NCI-H748 treated with DMSO at 0.1 percent for 48 hours (cell line): Measurements from ENCODE around the gene SLC5A2.
"Not testable (repeated sequence)": the region's sequence is repeated elsewhere in the genome, so short reads cannot be mapped to it uniquely, and the experiment has no call there.

ENCODE experiments used
- DNase-seq: peaks from one replicate; lab custom pipeline; 2025; lab: John Stamatoyannopoulos, UW

Gene SLC5A2

GRCh38 chr16:31483081-31483480, at the start of gene SLC5A2:
Gene SLC5A2 (plus strand): TSS chr16:31483123. CDS start chr16:31483137, 14 bp downstream.
- no peak for DNase-seq

DNA sequence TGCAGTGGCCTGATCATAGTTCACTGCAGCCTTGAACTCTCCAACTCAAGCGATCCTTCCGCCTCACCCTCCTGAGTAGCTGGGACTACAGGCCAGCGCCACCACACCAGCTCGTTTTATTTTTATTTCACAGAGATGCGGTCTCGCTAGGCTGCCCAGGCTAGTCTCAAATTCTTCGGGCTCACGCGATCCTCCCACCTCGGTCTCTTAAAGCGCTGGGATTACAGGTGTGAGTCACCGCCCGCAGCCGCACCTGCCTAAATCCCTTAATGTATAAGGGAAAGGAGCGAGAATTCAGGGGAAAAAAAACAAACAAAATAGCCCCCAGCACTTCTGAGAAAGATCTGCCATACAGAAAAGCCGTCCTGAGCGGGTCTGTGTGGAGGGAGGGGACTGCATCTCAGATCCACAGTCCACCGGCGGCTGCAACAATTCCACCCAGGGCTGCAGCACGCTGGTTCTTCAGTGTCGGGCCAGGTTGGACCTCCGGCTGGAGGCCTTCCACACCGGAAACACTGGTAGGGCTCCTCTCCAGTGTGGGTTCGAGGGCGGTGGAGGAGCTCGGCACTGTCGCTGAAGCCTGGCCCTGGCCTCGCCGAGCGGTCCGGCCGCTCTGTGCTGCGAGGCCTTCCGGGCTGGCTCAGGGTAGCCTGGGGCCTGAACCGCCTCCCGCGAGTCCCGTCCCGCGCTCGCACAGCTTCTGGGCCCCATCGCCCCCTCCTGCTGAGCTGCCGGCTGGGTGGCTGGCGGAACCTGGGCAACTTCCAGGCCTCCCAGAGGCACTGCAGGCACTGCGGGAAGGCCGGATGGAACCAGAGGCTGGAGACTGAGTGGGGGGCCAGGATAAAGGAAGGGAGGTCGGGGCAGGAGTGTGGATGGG, 47.3 kb upstream of the SLC5A2 start:
- DNase-seq, result no peak

DNA sequence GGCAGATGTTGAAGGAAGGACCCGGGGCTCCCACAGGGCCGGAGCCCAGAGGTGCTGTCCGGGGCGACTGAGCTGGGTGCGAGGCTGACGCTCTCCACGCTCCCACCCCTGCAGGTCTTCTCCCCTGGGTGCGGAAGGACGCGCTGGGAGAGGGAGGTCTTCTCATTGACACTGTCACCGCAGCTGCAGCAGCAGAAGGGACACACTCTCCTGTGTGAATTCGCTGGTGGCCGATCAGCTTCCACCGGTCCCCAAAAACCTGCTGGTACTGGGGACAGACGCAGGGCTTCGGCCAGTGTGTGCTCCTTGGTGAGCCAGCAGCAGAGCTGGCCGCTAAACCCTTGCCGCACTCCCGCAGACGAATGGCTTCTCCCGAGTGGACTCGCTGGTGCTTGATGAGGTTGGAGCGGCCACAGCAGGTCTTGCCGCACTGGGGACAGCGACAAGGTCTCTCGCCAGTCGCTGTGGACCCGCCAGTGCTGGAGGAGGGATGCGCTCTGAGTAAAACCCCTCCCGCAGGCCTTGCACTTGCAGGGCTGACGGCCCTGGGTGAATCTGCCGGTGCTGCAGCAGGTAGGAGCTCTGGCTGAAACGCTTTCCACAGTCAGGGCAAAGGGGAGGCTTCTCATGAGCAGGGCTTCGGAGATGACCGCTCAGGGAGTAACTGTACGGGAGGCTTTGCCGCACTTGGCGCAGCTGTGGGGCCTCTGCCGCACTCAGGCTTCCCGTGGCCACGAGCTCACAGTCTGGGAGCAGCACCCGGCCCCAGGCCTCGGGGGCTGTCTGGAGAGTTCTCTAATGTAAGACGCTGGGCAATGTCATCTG, 46.5 kb upstream of the SLC5A2 start:
- DNase-seq, result no peak

DNA sequence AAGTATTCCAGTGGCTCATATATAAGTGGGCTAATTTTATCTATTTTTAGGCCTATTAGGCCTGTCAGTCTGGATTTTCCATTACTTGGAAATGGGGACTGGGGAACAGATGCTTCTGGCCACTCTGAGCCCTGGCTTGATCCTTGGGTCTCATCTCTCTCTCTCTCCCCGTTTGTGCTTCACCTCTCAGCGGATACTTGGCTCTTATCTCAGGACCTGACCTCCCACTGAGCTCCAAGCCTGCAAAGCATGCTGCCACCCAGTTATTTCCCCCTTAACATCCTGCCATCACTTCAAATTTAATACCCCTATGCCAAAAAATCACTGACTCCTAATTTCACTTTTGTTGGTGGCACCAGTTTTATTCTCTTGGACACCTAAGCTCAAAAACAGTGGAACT, 44.5 kb upstream of the SLC5A2 start:
- no peak for DNase-seq

DNA sequence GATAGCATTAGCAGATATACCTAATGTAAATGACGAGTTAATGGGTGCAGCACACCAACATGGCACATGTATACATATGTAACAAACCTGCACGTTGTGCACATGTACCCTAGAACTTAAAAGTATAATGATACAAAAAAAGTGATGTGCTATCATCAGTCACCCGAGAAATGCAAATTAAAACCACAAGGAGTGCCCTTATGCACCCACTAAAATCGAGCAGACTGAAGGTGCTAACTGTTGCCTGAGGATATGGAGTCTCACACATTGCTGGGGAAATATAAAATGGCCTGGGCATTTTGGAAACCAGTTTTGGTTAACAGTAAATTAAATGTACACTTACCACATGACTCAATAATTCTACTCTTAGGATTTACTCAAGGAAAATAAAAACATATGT, 43.9 kb upstream of the SLC5A2 start:
- DNase-seq, result not testable (repeated sequence)

- DNase-seq, result no peak
Measured at GRCh38 chr16:31439519-31439918, 43.4 kb upstream of the SLC5A2 start.

DNA sequence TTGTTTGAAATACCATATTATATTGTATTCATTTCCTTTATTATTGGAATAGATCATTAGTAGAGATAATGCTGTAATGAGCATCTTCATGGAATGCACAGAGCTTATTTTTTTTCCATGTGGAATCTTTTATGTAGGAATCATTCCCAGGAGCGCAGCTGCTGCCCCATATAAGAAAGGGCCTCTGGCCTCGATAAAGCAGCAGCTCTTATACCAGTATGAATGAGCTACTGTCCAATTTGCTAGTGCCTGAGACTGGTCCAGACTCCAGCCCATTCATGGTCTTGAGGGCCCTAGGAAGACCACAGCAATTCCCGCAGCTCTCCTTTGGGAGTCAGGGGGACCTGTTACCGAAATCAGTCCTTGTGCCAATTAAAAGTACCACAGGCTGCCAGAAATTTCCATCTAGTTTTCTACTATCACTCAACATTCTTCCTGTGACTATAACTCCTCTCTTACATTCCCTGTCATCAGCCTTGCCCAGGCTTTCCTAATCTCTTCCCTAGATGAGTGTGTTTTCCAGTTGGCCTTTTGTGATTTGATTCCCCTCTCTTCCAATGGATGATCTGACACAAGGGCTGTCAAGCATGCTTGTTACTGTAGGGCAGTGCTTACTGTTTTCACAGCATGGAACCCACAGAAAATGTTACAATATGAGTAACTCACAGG, 42.3 kb upstream of the SLC5A2 start:
- no peak for DNase-seq

DNA sequence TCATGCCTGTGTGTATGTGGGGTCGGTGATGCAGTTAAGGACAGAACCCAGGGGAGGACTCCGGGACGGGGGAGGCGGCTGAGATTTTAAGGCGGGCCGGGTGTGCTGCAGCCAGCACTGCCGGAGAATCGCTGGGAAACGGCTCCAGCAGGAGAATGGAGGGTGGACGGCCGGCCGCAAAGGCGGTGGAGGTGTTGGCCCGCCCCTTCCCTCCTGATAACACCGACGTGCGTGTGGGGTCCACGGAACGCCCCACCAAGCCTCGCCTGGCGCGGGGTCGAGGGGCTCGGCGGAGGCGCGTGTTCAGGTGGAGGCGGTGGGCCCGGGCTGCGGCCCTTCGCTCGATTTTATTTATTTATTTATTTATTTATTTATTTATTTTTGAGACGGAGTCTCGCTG, 41.0 kb upstream of the SLC5A2 start:
- DNase-seq, result no peak

DNA sequence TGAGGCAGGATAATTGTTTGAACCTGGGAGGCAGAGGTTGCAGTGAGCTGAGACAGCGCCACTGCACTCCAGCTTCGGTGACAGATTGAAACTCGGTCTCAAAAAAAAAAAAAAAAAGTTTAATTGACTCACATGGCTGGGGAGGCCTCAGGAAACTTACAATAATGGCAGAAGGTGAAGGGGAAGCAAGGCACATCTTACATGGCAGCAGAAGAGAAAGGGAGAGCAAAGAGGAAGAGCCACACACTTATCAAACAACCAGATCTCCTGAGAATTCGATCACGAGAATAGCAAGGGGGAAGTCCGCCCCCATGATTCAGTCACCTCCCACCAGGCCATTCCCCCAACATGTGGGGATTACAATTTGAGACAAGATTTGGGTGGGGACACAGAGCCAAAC, 37.0 kb upstream of the SLC5A2 start:
- DNase-seq, result not testable (repeated sequence)

DNA sequence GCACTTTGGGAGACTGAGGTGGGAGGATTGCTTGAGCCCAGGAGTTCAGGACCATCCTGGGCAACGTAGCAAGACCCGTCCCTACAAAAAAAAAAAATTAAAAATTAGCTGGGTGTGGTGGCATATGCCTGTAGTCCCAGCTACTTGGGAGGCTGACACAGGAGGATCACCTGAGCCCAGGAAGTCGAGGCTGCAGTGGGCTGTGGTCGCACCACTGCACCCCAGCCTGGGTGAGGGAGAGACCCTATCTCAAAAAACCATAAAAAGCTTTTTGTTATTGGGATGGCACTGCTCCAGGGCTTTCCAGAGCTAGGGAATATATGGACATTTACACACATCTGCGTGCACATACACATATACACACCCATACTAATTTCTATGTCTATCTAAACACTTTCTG, 31.7 kb upstream of the SLC5A2 start:
- no peak for DNase-seq

- no peak for DNase-seq
Measured at GRCh38 chr16:31451681-31452351, 31.1 kb upstream of the SLC5A2 start.

- no peak for DNase-seq
Measured at GRCh38 chr16:31452631-31453106, 30.3 kb upstream of the SLC5A2 start.

GRCh38 chr16:31453255-31454204, 29.4 kb upstream of the SLC5A2 start:
- no peak for DNase-seq

DNA sequence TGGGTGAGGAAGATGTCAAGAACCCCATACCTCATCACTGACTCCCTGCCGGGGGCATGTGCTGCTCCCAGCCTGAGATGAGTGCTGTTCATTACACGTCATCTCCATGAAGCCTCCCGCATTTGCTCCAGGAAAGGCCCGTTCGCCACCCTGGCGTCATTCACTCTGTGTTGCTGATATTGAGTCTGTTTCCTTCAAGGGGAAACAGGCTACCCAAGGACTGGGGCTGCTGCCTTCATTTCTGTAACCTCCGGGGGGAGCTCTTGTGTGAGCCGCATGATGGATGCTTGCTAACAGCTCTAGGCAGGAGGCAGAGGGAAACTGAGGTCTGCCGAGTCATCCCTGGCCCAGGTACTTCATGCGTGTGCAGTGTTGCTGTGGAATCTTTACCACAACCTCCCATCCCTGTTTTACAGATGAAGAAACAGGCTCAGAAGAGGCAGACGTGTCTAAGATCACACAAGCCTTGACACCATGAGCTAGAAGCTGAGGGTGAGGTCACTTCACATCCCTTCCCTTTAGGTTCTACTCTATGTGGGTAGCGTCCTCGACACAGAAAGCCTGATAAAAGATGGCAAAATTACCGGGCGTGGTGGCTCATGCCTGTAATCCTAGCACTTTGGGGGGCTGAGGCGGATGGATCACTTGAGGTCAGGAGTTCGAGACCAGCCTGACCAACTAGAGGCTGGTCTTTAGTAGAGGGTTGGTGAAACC, 27.2 kb upstream of the SLC5A2 start:
- no peak for DNase-seq

- no peak for DNase-seq
Measured at GRCh38 chr16:31456988-31457360, 25.9 kb upstream of the SLC5A2 start.

DNA sequence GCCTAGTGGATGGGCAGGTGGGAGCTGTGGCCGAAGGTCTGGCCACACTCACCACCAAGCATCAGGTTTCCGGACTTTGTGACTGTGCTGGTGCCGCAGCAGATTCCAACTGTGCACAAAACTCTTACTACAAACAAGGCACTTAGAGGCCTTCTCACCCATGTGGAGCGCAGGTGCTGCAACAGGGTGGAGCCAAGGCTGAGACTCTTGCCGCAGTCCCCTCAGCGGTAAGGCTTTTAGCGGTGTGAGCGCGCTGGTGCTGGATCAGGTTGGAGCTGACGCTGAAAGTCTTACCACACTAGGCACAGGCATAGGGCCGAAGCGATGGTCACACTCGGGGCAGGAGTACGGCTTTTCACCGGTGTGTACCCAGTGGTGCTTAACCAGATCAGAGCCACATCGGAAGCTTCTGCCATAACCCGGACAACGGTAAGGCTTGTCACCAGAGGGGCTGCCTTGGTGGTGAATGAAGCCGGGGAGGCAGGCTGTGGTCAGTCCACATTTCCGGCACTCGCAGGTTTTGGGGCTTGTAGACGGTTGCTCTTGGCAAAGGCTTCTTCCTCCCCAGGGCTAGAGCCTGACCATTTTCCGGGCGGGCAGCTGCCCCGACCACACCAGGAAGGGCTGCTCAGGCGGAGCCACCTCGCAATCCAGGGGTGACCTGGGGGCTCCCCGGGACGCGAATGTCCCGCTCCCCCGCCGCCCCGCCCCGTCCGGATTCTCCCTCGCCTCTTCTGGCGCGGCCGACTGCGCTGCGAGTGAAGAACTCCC, 24.7 kb upstream of the SLC5A2 start:
- no peak for DNase-seq

GRCh38 chr16:31458844-31459686, 23.9 kb upstream of the SLC5A2 start, which contains the start of gene ARMC5:
Gene ARMC5 (plus strand): TSS chr16:31459501. CDS start chr16:31459525, 24 bp downstream.
- peak; percentile 84 for DNase-seq
